DND-41 (cell line): Measurements from ENCODE around the gene PMFBP1.

ENCODE experiments used
- EZH2 ChIP-seq: IDR thresholded peaks from 3 replicates; pipeline ENCODE4 v1.6.1; 2012; ENCODE audit warnings: borderline replicate concordance, low read depth, mild to moderate bottlenecking, moderate library complexity, low read length, inconsistent platforms; ENCODE audit not compliant: severe bottlenecking
- TF ChIP-seq, protein P1 (sequence below): IDR thresholded peaks from 2 replicates; pipeline ENCODE4 v1.5.1; 2012; ENCODE audit warnings: borderline replicate concordance, low read length, moderate library complexity, mild to moderate bottlenecking; ENCODE audit not compliant: poor library complexity, severe bottlenecking; ENCODE audit errors: extremely low read depth

- TF ChIP-seq, protein P1, sequence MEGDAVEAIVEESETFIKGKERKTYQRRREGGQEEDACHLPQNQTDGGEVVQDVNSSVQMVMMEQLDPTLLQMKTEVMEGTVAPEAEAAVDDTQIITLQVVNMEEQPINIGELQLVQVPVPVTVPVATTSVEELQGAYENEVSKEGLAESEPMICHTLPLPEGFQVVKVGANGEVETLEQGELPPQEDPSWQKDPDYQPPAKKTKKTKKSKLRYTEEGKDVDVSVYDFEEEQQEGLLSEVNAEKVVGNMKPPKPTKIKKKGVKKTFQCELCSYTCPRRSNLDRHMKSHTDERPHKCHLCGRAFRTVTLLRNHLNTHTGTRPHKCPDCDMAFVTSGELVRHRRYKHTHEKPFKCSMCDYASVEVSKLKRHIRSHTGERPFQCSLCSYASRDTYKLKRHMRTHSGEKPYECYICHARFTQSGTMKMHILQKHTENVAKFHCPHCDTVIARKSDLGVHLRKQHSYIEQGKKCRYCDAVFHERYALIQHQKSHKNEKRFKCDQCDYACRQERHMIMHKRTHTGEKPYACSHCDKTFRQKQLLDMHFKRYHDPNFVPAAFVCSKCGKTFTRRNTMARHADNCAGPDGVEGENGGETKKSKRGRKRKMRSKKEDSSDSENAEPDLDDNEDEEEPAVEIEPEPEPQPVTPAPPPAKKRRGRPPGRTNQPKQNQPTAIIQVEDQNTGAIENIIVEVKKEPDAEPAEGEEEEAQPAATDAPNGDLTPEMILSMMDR = no peak
- TF ChIP-seq EZH2 = no peak
Measured at GRCh38 chr16:72111657-72112451, 60.1 kb downstream of the PMFBP1 start.
